HL-60/S4 (cell line): ENCODE measurements around the gene PIK3CG.

ENCODE experiments used
- in situ Hi-C: fragments of 300-500 bp; cut with MboI; formaldehyde crosslinking; loops from 2 replicates; pipeline ENCODE4 v1.14.3; 2022; ENCODE audit warnings: low sequenced_read_pairs

The PIK3CG gene

GRCh38 chr7:106858618-106859532 lies 6.2 kb upstream of the PIK3CG start:
- in situ Hi-C loops: no loop called here

GRCh38 chr7:106862317-106863089 lies 2.6 kb upstream of the PIK3CG start:
- in situ Hi-C loops: no loop called here

DNA sequence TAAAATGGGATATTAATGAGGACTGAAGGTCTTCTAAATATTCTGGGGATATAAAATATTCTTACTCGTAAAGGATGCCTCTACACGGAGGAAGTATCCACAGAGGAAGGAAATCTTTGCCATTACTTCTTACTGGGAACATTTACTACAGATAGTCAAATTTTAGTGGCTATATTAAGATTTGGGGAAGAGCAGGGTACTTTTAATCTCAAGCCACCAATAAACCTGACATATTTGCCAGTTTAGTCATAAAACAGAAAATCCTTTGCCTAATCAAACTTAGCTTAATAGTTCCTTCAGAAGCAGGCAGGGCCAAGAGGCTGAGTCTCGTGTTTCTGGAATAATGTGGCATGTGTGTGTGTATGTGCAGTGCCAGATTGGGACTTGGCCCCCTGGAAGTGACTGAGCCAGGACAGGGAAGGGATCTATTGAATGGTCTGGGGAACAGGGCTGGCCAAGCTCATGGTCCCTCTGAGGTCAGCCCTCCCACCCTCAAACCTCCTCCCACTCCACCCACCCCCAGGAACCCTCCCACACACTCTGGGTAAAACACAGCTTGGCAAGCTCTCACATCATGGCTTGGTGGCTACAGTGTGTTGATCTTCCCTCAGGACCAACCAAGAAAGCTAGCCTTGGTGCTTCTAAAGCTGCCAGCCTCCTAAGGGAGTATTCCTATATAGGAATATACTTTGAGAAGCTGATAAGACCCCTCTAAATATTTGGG lies 1.6 kb upstream of the PIK3CG start:
- in situ Hi-C loops: no loop called here

DNA sequence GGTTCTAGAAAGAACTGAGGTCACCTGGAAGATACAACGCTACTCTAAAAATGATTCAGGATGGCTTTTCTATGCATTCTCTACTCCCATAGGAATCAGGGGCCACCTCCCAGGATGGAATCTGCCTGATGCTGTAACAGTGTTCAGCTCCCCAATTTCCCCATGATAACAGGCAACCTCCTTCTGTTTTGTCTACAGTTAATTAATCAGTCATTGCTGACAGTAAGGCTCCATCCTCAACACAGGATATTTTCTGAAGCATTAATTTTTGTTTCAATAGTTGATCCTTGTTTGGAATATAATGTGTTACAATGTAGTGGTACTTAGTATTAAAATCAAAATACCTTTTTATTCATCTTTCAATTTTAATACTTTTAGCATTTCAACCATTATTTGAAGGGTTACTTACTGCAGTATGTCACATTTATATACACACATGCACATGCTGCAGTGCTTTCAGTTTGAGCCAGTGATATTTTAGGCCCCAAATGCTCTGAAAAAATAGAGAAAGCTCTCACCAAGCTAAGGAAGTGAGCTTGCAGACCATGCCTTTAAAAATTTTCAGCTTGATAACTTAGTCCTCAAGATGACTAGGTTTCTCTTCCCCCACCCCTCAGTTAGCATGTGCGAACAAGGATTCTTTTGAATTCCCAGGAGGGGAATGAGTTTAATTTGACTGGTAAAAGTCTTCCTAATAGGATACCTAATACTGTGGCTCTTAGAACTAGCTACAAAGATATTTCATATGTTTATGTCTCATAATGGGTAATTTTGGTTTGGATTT lies 592 bp upstream of the PIK3CG start:
- in situ Hi-C loops: no loop called here

DNA sequence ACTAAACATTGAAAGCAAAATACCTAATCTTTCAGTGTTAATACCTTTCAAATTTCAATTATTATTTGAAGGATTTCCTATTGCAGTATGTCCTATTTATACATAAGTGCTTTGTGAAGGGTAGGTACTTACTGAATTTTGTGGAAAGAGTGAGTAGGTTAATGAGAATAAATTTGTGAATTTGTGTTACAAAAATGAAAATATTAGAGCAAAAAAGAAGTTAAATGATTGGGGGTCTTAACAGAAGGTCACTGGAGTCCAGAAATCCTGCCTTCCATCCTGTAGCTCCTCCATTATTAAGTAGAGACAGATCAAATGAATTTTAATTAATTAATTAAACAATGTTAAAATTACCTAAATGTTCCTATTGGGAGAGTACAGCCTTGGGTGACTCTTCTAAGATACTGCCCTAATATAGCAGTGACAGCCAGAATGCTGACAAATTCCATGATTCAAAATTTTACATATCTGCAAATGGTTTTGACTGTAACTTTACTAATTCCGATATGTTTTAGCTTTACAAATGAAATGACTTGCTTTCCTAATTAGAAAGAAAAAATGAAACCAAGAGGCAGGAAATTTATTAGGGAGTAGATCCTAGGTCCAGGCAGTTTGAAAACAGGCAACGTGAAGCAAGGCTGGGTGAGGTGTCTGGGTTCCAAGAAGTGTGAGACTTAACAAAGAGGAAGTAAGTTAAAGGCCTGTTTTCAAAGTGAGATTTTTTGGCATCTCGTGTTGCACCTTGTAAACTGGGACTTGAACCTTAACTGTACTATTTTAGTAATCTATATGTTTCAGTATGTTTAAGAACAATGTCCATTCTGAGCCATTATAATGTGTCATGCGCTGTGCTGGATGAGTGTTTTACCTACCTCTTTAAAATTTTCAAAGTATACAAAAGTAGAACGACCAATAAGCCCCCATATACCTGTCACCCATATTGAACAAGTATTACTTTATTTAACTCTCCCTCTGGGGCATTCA lies 1.5 kb downstream of the PIK3CG start:
- in situ Hi-C loops: no loop called here

DNA sequence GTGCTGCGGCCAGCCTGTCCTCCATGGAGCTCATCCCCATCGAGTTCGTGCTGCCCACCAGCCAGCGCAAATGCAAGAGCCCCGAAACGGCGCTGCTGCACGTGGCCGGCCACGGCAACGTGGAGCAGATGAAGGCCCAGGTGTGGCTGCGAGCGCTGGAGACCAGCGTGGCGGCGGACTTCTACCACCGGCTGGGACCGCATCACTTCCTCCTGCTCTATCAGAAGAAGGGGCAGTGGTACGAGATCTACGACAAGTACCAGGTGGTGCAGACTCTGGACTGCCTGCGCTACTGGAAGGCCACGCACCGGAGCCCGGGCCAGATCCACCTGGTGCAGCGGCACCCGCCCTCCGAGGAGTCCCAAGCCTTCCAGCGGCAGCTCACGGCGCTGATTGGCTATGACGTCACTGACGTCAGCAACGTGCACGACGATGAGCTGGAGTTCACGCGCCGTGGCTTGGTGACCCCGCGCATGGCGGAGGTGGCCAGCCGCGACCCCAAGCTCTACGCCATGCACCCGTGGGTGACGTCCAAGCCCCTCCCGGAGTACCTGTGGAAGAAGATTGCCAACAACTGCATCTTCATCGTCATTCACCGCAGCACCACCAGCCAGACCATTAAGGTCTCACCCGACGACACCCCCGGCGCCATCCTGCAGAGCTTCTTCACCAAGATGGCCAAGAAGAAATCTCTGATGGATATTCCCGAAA lies 2.7 kb downstream of the PIK3CG start:
- in situ Hi-C loops: no loop called here

DNA sequence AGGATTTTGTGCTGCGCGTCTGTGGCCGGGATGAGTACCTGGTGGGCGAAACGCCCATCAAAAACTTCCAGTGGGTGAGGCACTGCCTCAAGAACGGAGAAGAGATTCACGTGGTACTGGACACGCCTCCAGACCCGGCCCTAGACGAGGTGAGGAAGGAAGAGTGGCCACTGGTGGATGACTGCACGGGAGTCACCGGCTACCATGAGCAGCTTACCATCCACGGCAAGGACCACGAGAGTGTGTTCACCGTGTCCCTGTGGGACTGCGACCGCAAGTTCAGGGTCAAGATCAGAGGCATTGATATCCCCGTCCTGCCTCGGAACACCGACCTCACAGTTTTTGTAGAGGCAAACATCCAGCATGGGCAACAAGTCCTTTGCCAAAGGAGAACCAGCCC lies 3.3 kb downstream of the PIK3CG start:
- in situ Hi-C loops: no loop called here

DNA sequence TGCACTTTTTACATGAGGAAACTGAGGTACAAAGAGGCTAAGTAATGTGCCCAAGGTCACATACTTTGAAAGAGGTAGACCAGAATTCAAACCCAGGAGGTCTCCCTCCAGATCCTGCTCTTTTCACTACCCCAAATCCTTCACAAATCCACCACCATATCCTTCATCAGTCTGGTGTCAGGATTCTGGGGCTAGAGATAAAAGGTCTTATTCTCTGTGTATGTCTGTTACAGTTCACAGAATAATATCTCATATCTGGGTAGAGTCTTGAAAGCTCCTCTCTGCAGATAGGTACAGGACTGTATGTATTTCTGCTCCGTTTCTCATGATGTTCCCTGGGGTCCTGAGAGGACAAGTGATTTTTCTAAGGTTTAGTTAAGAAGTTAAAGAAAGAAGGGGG lies 4.9 kb downstream of the PIK3CG start:
- in situ Hi-C loops: no loop called here

DNA sequence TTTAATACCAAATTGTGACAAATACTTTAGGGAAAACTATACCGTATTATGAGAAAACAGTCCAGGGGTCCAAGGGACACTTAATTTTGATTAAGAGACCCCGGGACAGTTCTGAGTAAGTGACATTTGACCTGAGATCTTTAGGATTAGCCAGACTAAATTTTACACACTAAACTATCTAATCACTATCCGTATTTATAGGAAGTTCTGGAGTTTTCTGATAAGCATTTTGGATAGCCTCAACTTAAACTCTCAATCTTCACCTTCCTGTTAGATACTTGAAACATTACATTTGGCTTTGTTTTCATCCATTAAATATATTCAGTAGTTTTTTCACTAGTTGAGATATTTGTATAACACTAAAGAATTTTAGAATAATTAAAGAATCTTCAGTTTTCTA lies 5.4 kb downstream of the PIK3CG start:
- in situ Hi-C loops: no loop called here

DNA sequence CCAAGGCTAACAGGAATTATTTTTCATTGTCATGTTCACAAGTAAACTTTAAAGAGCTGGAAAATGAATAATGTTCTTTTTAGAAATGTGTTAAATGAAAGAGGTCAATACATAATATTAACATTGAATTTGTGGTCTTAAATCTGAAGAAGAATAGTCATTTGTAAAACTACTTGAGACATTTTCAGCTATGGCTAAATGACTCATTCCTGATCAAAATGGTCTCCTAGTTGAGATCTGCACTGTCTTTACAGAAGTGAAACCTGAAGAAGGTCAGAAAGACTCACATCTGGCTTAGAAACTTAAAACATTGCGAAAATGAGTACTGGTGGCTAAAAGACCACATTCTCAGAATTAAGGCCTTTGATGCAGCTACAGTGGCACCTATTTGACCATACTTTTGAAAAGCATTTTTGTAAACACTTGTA lies 5.9 kb downstream of the PIK3CG start:
- in situ Hi-C loops: no loop called here

DNA sequence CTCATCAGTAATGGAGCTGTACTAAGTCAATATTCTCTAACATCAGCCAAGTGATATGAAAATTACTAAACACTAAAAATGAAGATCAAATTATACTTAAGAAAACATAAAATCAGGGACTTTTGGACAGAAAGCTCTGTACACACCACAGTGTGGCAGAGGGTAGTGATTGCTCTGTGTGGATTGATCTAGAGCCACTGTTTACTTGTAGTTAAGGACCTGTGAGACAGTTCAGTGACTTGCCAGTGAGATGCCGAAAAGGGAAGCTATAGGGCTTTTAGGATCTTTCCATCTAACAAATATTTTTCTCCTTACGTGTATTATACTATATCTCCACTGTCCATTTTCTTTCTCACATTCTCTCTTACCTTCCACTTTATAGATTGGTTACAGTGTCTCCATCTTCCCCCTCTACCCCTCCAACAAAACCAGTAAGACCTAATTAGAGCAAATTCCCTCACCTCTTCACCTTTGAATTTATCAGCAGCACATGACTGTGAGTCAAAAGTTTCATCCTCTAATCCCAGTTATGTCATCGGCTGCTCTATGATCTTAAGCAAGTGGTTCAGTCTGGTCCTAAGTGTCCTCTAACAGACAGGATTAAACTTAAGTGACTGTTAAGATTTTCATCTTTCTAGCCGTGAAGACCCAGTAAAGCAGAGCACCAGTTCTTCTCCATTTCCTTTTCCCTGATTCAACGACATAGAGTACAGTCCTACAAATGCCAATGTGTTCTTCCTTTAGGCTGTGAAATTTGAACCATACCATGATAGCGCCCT lies 6.9 kb downstream of the PIK3CG start:
- in situ Hi-C loops: no loop called here

GRCh38 chr7:106872763-106873162 lies 7.7 kb downstream of the PIK3CG start:
- in situ Hi-C loops: no loop called here

DNA sequence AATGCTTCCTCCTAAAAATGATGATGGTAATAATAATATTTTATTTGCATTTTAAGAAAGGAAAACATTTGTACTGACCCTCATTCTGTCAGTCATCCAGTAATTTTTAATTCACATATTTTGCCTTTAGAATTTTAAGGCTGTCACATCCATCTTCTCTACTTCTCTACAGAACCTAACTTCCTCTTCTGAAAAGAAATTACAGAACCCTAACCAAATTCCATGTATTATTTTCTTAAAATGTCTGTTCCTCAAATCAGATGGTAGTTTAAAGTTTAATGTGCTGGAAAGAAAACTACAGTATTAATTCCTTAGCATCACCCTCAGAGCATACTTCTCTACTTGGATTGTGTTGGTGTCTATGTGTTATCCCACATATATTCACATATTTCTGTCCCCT lies 9.0 kb downstream of the PIK3CG start:
- in situ Hi-C loops: no loop called here

GRCh38 chr7:106875508-106875907 lies 10.4 kb downstream of the PIK3CG start:
- in situ Hi-C loops: no loop called here

DNA sequence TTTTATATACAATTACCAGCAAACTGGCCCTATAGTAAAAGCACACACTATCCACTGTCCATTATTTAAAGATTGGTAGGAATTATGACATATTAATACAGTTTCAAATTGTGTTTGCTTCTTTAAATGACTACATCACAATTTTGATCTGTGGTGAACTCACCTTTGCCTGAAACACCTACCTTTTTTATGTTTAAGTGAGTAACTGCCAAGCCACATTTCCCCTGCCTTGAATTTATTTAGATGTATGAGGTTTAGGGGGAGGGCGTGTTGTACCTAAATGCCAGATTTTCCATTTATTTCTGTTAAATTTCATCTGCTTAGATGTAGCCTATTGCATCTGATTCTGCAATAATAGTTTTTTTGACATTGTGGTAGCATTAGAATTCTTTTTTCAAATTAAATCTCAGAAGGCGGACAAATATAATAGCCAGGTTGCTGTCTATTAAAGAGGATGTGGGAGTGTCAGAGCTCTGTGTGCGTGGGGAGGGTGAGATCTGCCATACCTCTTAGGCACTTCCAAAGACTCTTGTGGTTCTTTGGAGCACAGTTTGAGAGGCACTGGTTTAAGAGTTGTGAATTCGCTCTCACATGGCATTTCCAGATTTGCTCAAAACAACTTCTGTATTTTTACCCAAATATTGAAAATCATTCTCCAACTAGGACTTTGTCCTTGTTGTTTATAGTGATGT lies 13.8 kb downstream of the PIK3CG start:
- in situ Hi-C loops: no loop called here

- in situ Hi-C loops: no loop called here
Observed at GRCh38 chr7:106881984-106882383, 16.9 kb downstream of the PIK3CG start.

- in situ Hi-C loops: no loop called here
Observed at GRCh38 chr7:106883456-106884026, 18.5 kb downstream of the PIK3CG start.
